ENCODE measurements around the gene SLC35G4.
"Not testable (repeated sequence)": the region's sequence is repeated elsewhere in the genome, so short reads cannot be mapped to it uniquely, and the experiment has no call there.

The SLC35G4 gene

DNA sequence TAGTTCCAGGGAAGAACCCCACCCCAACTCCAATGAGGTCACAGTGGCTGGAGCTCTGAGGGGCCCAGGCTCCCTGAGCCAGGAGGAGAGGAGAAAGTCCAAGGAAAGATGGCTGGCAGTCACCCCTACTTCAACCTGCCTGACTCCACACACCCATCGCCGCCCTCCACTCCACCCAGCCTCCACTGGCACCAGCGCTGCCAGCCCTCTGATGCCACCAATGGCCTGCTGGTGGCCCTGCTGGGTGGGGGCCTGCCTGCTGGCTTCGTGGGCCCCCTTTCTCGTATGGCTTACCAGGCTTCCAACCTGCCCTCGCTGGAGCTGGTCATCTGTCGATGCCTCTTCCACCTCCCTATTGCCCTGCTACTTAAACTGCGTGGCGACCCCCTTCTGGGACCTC lies at the start of gene SLC35G4:
Gene SLC35G4 (plus strand): TSS at position 109 of the 400 bp plus-strand sequence. CDS start 0 bp downstream, at position 109.
- H3K4me1 ChIP-seq (ENCODE audit: control insufficient read depth, insufficient read depth, low read length); H3K9ac ChIP-seq (ENCODE audit: low read depth, low read length); H3K36me3 ChIP-seq (ENCODE audit: control insufficient read depth, insufficient read depth, low read length); H3K27me3 ChIP-seq (ENCODE audit: control insufficient read depth, insufficient read depth, low read length); H3K9me3 ChIP-seq (ENCODE audit: control insufficient read depth, insufficient read depth, low read length); H3K4me3 ChIP-seq (ENCODE audit: low read depth, low read length): not testable (repeated sequence)

DNA sequence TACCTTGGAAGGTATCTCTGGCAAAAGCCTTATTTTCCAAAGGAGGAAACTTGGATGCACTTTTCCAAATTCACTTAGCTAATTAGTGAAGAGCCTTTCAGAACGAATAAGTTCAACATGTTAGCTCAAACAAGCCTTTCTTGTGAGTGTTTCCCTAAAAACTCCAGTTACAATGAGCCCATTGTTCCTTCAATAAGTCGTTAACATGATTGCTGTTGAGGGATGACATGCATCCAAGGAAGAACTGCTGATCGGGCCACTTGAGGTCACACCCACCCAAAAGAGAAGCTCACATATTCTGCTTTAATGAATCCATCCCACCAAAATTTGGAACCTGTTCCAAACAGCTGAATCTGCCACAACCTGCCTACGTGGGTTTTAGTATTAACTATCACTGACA lies 48.1 kb upstream of the SLC35G4 start:
- H3K9me3 ChIP-seq (ENCODE audit: control insufficient read depth, insufficient read depth, low read length), result no peaks in the 10 kb centered on the region
- no peaks in the 10 kb centered on the region for H3K27me3 ChIP-seq (ENCODE audit: control insufficient read depth, insufficient read depth, low read length)
- H3K9ac ChIP-seq (ENCODE audit: low read depth, low read length), result no peak overlapping the region
- H3K4me3 ChIP-seq (ENCODE audit: low read depth, low read length), result no peak overlapping the region
- no peaks in the 10 kb centered on the region for H3K36me3 ChIP-seq (ENCODE audit: control insufficient read depth, insufficient read depth, low read length)
- no peaks in the 10 kb centered on the region for H3K4me1 ChIP-seq (ENCODE audit: control insufficient read depth, insufficient read depth, low read length)

DNA sequence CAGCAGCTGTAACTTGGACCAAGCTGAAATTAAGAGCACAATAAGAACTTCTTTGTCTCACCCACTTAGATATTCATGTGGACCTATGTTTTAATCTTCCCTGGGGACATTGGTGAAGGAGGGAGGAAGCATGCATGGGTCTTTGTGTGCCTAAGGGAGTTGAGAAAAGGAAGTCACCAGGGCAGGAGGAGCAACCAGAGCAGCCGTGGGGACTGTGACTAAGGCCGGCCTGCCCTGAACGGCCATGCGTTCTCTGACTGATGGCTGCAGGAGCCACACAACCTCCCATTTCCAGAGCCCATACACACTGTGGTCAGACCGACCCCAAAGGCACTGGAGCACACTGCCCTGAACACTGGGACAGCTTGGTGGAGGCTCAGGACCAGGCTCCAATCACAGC lies 43.7 kb upstream of the SLC35G4 start:
- H3K4me3 ChIP-seq (ENCODE audit: low read depth, low read length), result no peak overlapping the region
- no peaks in the 10 kb centered on the region for H3K36me3 ChIP-seq (ENCODE audit: control insufficient read depth, insufficient read depth, low read length)
- no peaks in the 10 kb centered on the region for H3K9me3 ChIP-seq (ENCODE audit: control insufficient read depth, insufficient read depth, low read length)
- H3K9ac ChIP-seq (ENCODE audit: low read depth, low read length), result no peak overlapping the region
- no peaks in the 10 kb centered on the region for H3K4me1 ChIP-seq (ENCODE audit: control insufficient read depth, insufficient read depth, low read length)
- no peaks in the 10 kb centered on the region for H3K27me3 ChIP-seq (ENCODE audit: control insufficient read depth, insufficient read depth, low read length)

- Histone ChIP-seq H3K27me3 (ENCODE audit: control insufficient read depth, insufficient read depth, low read length) (no peaks in the 10 kb centered on the region), H3K4me3 (ENCODE audit: low read depth, low read length) (no peak overlapping the region), H3K9me3 (ENCODE audit: control insufficient read depth, insufficient read depth, low read length) (no peaks in the 10 kb centered on the region), H3K9ac (ENCODE audit: low read depth, low read length) (no peak overlapping the region), H3K4me1 (ENCODE audit: control insufficient read depth, insufficient read depth, low read length) (no peaks in the 10 kb centered on the region), H3K36me3 (ENCODE audit: control insufficient read depth, insufficient read depth, low read length) (no peaks in the 10 kb centered on the region)
Observed at GRCh38 chr18:11566236-11566965, 43.0 kb upstream of the SLC35G4 start.

GRCh38 chr18:11567396-11567795 lies 42.0 kb upstream of the SLC35G4 start:
- no peak overlapping the region for H3K4me3 ChIP-seq (ENCODE audit: low read depth, low read length)
- no peaks in the 10 kb centered on the region for H3K9me3 ChIP-seq (ENCODE audit: control insufficient read depth, insufficient read depth, low read length)
- no peaks in the 10 kb centered on the region for H3K27me3 ChIP-seq (ENCODE audit: control insufficient read depth, insufficient read depth, low read length)
- H3K4me1 ChIP-seq (ENCODE audit: control insufficient read depth, insufficient read depth, low read length), result no peaks in the 10 kb centered on the region
- no peak overlapping the region for H3K9ac ChIP-seq (ENCODE audit: low read depth, low read length)
- H3K36me3 ChIP-seq (ENCODE audit: control insufficient read depth, insufficient read depth, low read length), result no peaks in the 10 kb centered on the region

- Histone ChIP-seq H3K9ac (ENCODE audit: low read depth, low read length) (no peak overlapping the region), H3K4me1 (ENCODE audit: control insufficient read depth, insufficient read depth, low read length) (no peaks in the 10 kb centered on the region), H3K9me3 (ENCODE audit: control insufficient read depth, insufficient read depth, low read length) (no peaks in the 10 kb centered on the region), H3K36me3 (ENCODE audit: control insufficient read depth, insufficient read depth, low read length) (no peaks in the 10 kb centered on the region), H3K27me3 (ENCODE audit: control insufficient read depth, insufficient read depth, low read length) (no peaks in the 10 kb centered on the region), H3K4me3 (ENCODE audit: low read depth, low read length) (no peak overlapping the region)
Observed at GRCh38 chr18:11570073-11570588, 39.3 kb upstream of the SLC35G4 start.

DNA sequence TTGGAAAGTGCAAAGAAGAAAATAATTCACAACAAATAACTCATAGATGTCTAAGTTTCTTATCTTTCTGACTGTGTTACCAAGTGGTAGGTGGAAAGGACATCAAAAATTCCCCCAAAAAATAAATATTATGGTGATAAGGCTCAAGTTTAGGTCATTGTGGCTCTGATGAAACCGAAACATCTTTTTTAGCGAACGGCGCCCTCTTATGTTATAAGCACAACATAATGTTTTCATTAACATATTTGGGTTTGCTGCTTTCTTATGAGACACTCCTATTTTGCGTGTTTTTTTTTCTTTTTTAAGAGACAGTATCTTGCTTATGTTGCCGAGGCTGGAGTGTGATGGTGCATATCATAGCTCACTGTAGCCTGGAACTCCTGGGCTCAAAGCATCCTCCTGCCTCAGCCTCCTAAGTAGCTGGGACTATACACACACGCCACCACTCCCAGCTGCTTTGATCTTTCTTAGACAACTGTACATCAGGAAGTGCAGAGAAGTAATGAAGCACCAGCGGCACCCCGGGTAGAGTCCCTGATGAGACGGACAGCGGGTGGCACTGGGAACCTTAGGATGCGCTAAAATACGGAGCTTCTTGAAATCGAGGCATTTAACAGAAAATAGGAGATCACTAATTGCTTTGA lies 38.5 kb upstream of the SLC35G4 start:
- no peaks in the 10 kb centered on the region for H3K9me3 ChIP-seq (ENCODE audit: control insufficient read depth, insufficient read depth, low read length)
- H3K36me3 ChIP-seq (ENCODE audit: control insufficient read depth, insufficient read depth, low read length), result no peaks in the 10 kb centered on the region
- H3K4me1 ChIP-seq (ENCODE audit: control insufficient read depth, insufficient read depth, low read length), result no peaks in the 10 kb centered on the region
- no peaks in the 10 kb centered on the region for H3K27me3 ChIP-seq (ENCODE audit: control insufficient read depth, insufficient read depth, low read length)
- no peak overlapping the region for H3K4me3 ChIP-seq (ENCODE audit: low read depth, low read length)
- H3K9ac ChIP-seq (ENCODE audit: low read depth, low read length), result no peak overlapping the region

DNA sequence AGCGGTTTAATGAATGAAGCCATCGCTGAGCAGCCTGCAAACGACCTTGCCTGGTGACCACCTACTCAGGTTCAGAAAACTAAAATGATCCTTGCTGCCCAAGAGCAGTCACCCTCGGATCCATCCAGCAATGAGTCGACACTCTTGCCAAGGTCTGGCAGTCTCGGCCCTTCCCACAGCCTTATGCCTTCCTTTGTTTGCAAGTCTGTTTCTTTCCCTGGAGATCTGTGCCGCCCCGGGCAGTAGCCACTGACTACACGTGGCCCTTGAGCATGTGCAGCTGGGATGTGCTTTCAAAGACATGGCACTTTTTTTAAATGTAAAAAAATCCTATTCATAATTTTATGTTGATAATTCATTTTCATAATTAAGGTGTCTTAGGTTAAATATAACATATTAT lies 37.2 kb upstream of the SLC35G4 start:
- H3K9ac ChIP-seq (ENCODE audit: low read depth, low read length), result no peak overlapping the region
- no peaks in the 10 kb centered on the region for H3K9me3 ChIP-seq (ENCODE audit: control insufficient read depth, insufficient read depth, low read length)
- H3K27me3 ChIP-seq (ENCODE audit: control insufficient read depth, insufficient read depth, low read length), result no peaks in the 10 kb centered on the region
- no peaks in the 10 kb centered on the region for H3K36me3 ChIP-seq (ENCODE audit: control insufficient read depth, insufficient read depth, low read length)
- no peak overlapping the region for H3K4me3 ChIP-seq (ENCODE audit: low read depth, low read length)
- no peaks in the 10 kb centered on the region for H3K4me1 ChIP-seq (ENCODE audit: control insufficient read depth, insufficient read depth, low read length)

GRCh38 chr18:11574545-11574944 lies 34.9 kb upstream of the SLC35G4 start:
- Histone ChIP-seq H3K9ac (ENCODE audit: low read depth, low read length) (no peak overlapping the region), H3K27me3 (ENCODE audit: control insufficient read depth, insufficient read depth, low read length) (no peaks in the 10 kb centered on the region), H3K4me3 (ENCODE audit: low read depth, low read length) (no peak overlapping the region)

GRCh38 chr18:11577271-11578112 lies 31.9 kb upstream of the SLC35G4 start:
- H3K36me3 ChIP-seq (ENCODE audit: control insufficient read depth, insufficient read depth, low read length), result no peaks in the 10 kb centered on the region
- no peaks in the 10 kb centered on the region for H3K4me1 ChIP-seq (ENCODE audit: control insufficient read depth, insufficient read depth, low read length)
- H3K9me3 ChIP-seq (ENCODE audit: control insufficient read depth, insufficient read depth, low read length), result no peaks in the 10 kb centered on the region
- no peak overlapping the region for H3K9ac ChIP-seq (ENCODE audit: low read depth, low read length)
- H3K27me3 ChIP-seq (ENCODE audit: control insufficient read depth, insufficient read depth, low read length), result no peaks in the 10 kb centered on the region
- H3K4me3 ChIP-seq (ENCODE audit: low read depth, low read length), result no peak overlapping the region

More at GRCh38 chr18:11574545-11574944, 34.9 kb upstream of the SLC35G4 start:
- H3K36me3 ChIP-seq (ENCODE audit: control insufficient read depth, insufficient read depth, low read length), result no peaks in the 10 kb centered on the region
- H3K9me3 ChIP-seq (ENCODE audit: control insufficient read depth, insufficient read depth, low read length), result no peaks in the 10 kb centered on the region
- no peaks in the 10 kb centered on the region for H3K4me1 ChIP-seq (ENCODE audit: control insufficient read depth, insufficient read depth, low read length)

- no peak overlapping the region for H3K4me3 ChIP-seq (ENCODE audit: low read depth, low read length)
Observed at GRCh38 chr18:11578799-11579198, 30.6 kb upstream of the SLC35G4 start.

More at GRCh38 chr18:11578799-11579198, 30.6 kb upstream of the SLC35G4 start:
- H3K4me1 ChIP-seq (ENCODE audit: control insufficient read depth, insufficient read depth, low read length), result no peaks in the 10 kb centered on the region
- H3K9ac ChIP-seq (ENCODE audit: low read depth, low read length), result no peak overlapping the region
- no peaks in the 10 kb centered on the region for H3K36me3 ChIP-seq (ENCODE audit: control insufficient read depth, insufficient read depth, low read length)
- no peaks in the 10 kb centered on the region for H3K27me3 ChIP-seq (ENCODE audit: control insufficient read depth, insufficient read depth, low read length)
- no peaks in the 10 kb centered on the region for H3K9me3 ChIP-seq (ENCODE audit: control insufficient read depth, insufficient read depth, low read length)
